HepG2 (cell line): ENCODE results near the gene OSBPL2.

ENCODE experiments used
- CEBPB ChIP-seq: IDR thresholded peaks from 2 replicates; pipeline ENCODE4 v1.6.1; 2011; ENCODE audit warnings: low read depth, low read length, improper control_type of control experiment, borderline replicate concordance
- CREB1 ChIP-seq, 2 experiments: fragments of 450-650 bp in 1 of 2; IDR thresholded peaks; 2 replicates each; pipeline ENCODE4 v1.6.1; 2016 to 2017; ENCODE audit warnings: control low read depth in 1 of 2, mild to moderate bottlenecking in 1 of 2, missing compliant biosample characterization in 1 of 2, missing genetic modification characterization in 1 of 2
- GABPA ChIP-seq, 2 experiments: IDR thresholded peaks; 2 replicates each; pipeline ENCODE4 v1.6.1; 2011 to 2016; ENCODE audit warnings: low read depth in 2 of 2, low read length in 1 of 2, missing biosample characterization in 1 of 2, missing genetic modification characterization in 1 of 2
- TP53 ChIP-seq: sonication (generic); formaldehyde crosslinking; conservative IDR thresholded peaks from 2 replicates; pipeline ENCODE4 v1.4.0; 2020; ENCODE audit warnings: missing genetic modification reagents
- ZNF124 ChIP-seq: sonication (generic); formaldehyde crosslinking; IDR thresholded peaks from 2 replicates; pipeline ENCODE4 v1.4.0; 2020; ENCODE audit warnings: missing genetic modification reagents
- TF ChIP-seq, protein P1 (sequence below): sonication (generic); formaldehyde crosslinking; IDR thresholded peaks from 2 replicates; pipeline ENCODE4 v1.5.0; 2020; ENCODE audit warnings: mild to moderate bottlenecking, missing genetic modification reagents, moderate library complexity
- TF ChIP-seq, protein P2 (sequence below): sonication (generic); formaldehyde crosslinking; IDR thresholded peaks from 2 replicates; pipeline ENCODE4 v1.4.0; 2020; ENCODE audit warnings: missing genetic modification reagents

DNA sequence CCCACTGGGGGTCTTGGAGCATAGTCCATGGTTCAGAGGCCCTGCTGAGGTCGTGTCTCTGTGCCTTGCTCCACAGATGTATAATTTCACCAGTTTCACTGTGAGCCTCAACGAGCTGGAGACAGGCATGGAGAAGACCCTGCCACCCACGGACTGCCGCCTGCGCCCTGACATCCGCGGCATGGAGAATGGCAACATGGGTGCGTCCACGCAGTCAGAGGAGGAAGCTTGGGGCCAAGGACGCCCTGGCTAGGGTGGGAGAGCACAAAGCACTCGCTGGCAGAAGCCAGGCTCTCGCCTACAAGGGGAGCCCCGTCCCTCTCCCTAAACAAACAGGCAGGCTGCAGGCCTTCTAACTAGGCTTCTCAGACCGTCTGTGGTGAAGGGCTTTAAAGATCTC, 50.8 kb downstream of the OSBPL2 start:
- no peak for TF ChIP-seq ZNF124
- TF ChIP-seq CEBPB = no peak
- no peak for TF ChIP-seq GABPA (IDR thresholded peaks at IDR 0.05; ENCODE audit: low read depth, low read length)
- no peak for TF ChIP-seq GABPA (CRISPR knock-in tag; IDR thresholded peaks at IDR 0.05; ENCODE audit: low read depth)
- TF ChIP-seq, protein P1, sequence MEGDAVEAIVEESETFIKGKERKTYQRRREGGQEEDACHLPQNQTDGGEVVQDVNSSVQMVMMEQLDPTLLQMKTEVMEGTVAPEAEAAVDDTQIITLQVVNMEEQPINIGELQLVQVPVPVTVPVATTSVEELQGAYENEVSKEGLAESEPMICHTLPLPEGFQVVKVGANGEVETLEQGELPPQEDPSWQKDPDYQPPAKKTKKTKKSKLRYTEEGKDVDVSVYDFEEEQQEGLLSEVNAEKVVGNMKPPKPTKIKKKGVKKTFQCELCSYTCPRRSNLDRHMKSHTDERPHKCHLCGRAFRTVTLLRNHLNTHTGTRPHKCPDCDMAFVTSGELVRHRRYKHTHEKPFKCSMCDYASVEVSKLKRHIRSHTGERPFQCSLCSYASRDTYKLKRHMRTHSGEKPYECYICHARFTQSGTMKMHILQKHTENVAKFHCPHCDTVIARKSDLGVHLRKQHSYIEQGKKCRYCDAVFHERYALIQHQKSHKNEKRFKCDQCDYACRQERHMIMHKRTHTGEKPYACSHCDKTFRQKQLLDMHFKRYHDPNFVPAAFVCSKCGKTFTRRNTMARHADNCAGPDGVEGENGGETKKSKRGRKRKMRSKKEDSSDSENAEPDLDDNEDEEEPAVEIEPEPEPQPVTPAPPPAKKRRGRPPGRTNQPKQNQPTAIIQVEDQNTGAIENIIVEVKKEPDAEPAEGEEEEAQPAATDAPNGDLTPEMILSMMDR (CRISPR knock-in tag) = no peak
- TF ChIP-seq, protein P2, sequence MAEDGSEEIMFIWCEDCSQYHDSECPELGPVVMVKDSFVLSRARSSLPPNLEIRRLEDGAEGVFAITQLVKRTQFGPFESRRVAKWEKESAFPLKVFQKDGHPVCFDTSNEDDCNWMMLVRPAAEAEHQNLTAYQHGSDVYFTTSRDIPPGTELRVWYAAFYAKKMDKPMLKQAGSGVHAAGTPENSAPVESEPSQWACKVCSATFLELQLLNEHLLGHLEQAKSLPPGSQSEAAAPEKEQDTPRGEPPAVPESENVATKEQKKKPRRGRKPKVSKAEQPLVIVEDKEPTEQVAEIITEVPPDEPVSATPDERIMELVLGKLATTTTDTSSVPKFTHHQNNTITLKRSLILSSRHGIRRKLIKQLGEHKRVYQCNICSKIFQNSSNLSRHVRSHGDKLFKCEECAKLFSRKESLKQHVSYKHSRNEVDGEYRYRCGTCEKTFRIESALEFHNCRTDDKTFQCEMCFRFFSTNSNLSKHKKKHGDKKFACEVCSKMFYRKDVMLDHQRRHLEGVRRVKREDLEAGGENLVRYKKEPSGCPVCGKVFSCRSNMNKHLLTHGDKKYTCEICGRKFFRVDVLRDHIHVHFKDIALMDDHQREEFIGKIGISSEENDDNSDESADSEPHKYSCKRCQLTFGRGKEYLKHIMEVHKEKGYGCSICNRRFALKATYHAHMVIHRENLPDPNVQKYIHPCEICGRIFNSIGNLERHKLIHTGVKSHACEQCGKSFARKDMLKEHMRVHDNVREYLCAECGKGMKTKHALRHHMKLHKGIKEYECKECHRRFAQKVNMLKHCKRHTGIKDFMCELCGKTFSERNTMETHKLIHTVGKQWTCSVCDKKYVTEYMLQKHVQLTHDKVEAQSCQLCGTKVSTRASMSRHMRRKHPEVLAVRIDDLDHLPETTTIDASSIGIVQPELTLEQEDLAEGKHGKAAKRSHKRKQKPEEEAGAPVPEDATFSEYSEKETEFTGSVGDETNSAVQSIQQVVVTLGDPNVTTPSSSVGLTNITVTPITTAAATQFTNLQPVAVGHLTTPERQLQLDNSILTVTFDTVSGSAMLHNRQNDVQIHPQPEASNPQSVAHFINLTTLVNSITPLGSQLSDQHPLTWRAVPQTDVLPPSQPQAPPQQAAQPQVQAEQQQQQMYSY (CRISPR knock-in tag) = no peak
- TF ChIP-seq CREB1 (IDR thresholded peaks at IDR 0.05) = no peak
- no peak for TF ChIP-seq CREB1 (CRISPR knock-in tag; IDR thresholded peaks at IDR 0.05)
- no peak for TF ChIP-seq TP53
